GM21515 (cell line): ENCODE data around the gene PTPA.

Experiments used
- ATAC-seq: cut with Tn5 transposase; IDR thresholded peaks from one replicate; pipeline ENCODE4 v1.9.1; 2021; ENCODE audit not compliant: unreplicated experiment

The PTPA gene

DNA sequence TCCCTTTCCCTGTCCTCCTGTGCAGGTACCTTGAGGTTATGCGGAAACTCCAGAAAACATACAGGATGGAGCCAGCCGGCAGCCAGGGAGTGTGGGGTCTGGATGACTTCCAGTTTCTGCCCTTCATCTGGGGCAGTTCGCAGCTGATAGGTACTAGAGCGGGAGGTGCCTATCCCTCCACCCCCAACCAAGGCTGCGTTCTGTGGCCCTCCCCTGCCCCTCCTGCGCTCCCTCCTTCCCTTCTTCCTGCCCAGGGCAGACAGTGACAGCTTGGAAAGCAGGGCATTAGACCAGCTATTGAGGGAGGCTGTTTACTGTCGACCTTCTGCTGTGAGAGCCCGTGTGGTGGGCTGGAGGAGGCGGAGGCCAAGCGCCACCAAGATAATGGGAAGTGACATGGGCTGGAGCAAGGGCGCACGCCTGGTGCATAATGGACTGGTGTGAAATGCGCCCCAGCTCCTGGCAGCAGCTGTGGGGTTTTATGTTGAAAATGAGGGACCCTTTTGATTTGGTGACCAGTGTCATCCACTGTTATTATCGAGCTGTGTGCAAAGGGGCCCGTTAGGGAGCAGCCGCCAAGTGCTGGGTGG lies 25.3 kb downstream of the PTPA start:
- ATAC-seq: no peak

DNA sequence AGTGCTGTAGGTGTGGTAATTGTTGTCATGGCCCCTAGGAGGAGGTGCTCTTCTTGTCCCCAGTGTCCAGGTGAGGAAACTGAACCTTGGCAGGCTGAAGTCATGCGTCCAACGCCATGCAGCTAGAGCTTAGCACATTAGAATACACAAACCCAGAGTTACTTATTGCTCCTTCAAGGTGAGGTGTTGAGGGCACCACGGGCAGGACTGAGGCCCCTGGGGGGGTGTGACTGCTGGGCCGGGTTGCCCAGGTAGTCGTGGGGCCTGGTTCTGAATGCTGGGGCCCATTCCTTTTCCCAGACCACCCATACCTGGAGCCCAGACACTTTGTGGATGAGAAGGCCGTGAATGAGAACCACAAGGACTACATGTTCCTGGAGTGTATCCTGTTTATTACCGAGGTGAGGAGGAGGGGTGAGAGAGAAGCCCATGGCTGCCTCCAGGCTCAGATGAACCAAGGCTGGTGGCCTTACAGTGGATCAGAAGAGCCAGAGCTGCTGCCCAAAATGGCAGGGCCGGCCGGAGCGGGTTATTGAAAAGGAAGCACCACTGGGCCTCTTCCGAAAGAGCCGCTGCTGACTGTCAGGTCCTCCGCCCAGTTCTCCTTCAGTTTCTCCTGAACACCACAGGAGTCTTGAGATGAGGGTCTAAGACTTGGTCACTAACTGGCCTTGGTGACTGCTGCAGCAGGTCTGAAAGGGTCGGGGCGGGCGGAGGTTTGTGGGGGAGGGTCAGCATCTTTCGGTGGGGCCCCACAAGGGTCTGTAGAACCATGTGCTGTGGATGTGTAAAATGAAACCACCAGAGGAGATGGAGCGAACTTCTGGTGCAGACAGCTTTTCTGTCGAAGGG lies 26.3 kb downstream of the PTPA start:
- no peak for ATAC-seq

DNA sequence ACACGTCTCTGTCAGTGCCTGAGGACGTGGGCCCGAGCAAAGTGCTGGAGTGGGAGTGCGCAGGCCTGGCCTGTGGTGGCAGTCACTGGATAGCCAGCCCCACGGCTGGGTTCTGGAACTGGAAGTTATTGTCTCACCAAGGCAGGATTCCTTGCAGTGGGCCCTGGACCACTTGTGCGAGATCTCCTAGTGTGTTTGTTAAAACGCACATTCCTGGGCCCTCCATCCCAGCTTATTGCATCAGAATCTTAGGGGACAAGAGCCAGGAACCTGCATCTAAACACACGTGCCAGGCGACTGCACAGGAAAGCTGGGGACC lies 26.9 kb downstream of the PTPA start:
- no peak for ATAC-seq

DNA sequence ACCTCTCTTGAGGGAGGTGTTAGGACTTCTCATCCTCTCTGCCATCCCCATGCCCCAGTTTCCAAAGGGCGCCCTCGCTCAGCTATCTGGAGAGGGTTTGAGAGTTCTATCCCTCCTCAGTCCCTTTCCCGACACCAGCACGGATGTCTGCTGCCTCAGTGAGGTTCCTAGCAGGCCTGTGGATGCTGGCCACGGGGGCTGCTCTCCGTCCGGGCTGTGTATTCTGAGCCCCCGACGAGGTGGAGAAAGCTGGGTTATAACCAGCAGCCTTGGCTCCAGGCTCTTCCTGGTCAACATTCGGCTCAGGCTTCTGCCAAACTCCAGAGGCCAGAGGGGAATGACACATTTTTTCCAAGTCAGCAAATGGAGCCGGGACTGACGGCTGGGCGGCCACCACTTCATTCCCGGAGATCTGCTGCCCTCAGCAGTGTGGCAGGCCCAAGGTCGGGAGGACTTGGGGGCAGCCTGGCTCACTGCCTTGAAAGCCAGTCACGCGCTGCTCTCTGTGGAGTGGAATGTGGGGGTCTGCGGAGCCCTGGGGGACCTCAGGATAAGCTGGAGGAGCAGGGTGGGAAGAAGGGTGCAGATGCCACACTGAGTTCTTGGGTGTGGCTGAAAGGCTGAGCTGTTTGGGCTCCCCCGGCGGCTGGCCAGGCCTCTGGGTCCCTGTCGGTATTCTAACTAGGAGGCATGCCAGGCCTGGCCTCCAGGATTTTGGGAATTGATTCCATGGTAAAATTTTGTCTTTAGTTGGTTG lies 27.4 kb downstream of the PTPA start:
- no peak for ATAC-seq

DNA sequence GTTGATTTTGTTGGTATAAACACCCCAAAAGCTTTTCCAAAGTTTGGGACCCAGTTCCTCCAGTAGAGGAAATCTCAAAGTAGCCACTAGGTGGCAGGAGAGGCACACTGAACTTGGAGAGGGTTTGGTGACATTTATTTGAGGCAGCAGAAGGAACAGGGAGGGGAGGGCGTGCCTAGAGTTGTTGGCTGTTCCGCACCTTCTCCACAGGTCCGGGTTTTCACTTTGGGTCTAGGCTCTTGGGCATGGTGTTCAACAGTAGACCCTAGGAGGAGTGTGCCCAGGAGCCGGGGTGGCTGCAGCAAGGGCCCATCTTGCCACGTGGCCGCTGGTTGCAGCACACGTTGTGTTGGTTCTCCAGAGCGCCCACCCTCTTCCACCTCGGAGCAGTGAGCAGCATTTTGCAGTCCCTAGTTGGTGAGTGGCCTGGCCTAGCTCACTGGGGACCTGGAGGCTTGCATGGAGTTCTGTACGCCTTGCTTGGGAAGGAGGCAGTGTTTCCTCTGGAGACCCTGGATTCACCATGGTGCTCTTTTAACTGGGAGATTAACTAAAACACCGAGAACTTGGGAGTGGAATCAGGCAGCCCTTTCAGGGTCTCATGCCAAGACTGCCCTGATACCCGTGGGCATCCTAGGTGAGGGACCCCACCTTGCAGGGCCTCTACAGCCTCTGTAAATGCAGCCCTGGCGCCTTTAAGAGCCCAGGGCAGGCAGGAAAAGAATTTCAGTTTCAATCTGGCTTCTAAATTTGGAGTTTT lies 28.2 kb downstream of the PTPA start:
- ATAC-seq: peak; percentile 32

DNA sequence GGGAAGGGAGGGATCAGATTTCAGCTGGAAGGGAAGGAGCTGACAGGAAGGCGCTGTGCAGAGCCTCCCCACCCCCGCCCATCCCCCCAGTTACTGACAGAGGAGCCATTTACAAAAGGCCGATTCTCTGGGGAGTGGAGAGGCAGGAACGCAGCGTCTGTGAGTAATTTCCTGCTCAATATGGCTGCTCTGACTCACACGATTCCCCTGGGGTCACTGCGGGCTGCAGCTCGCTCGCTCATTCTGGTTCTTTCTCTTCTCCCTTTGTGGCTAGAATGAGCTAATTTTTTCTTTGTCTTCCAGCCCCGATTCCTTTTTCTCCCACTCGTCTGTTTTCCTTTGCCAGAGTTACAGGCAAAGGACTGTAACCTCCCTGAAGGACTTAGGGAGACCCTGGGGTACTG lies 28.8 kb downstream of the PTPA start:
- peak; percentile 58 for ATAC-seq

DNA sequence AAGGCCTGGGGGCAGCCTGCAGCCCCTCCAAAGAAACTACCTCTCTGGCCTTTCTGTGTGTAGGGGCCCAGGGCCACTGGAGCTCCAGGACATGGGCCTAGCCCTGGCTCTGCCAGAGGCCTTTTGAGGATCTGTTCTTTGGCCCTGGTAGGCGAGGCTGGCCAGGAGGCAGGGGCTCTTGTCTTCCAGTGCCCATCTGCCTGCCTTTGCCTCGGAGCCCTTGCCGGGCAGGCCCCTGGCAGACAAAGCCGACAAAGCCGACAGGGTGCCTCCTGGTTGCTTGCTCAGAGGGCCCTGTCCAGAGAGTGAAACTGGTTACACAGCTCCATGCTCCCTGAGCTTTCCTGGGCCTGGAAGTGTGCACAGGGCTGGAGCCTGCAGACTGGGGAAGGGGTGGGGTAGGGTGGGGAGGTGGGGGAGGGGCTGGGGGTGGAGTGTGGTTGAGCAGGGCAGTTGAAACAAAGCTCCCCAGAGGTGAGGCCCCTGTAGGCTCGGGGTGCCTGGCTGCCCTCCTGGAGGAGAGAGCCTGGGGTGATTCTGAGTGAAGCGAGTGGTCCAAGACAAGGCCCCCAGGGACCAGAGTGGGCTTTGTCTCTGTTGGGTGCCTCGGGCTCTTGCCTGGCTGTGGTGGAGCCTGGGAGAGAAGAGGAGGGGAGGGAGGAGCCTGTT lies 29.3 kb downstream of the PTPA start:
- peak; percentile 5 for ATAC-seq

DNA sequence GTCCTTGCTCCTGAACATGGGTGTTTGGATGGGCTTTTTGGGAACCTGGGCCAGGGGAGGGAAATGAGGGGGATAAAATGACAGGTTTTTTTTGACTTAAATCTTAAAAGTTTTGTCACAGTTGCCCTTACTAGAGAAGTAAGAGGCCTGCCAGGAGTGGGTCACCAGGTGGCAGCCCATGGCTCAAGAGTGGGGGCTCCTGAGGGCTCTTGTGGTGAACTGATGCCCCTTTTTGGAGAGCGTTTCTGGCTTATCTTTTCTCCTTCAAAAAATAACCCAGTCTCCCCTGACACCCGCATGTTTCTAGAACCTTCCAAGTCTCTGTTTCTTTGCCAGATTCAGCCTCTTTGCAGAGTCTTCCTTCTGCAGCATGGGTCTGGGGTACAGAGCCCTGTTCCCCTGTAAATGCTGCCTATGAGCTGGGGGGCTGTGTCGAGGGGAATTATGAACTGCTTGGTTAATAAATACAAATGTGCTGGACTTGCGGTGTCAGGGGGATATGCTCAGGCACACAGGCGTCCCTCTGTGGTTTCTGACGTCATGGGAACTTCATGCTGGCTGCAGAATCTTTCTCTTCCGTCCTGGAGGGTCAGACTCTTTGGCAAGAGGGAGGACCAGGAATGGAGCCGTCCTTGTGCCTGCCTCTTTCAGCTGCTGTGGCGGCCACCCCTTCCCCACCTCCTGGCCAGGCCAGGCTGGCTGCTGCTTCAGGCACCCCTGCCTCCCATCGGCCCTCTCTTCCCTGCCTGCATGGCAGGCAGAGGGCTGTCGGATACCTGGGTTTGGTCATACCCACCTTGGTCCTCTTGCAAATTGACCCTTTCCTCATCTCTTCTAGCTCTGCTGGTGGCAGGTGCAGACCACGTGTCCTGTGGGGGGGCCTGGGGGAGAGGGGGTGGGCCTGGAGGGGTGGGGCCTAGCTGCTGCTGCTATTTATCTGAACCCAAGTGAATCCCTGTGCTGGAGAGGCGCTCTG lies 30.1 kb downstream of the PTPA start:
- ATAC-seq: no peak

DNA sequence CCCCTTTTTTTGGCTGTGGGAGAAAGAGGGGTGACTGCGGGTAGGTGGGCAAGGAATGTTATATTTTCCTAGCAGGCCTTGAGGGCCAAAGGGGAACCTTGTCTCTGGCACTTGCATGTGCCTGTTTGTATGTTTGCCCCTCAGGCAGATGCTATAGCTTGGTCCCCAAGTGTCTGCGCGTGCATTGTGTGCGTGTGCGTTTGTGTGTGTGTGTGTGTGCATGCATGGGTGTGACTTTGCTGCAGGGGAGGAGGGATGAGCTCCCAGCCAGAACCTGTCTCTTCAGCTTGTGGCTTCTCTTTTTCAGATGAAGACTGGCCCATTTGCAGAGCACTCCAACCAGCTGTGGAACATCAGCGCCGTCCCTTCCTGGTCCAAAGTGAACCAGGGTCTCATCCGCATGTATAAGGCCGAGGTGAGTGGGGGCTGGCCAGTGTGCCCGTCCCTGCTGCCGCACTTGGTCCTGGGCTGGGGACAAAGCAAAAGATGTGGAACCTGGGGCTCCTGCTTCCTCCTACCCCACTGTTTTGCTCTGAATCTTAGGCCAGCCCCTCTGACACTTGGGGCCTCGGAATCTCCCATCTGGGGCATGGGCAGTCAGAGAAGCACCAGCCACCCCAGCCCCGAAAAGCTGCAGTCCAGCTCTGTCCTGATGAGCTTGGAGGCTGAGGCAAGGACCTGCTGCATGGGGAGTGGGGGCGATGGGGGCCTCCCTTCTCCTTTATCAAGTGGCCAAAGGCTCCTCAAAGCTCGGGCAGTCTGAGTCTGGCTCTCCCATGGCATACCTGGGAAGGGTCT lies 31.1 kb downstream of the PTPA start:
- no peak for ATAC-seq

DNA sequence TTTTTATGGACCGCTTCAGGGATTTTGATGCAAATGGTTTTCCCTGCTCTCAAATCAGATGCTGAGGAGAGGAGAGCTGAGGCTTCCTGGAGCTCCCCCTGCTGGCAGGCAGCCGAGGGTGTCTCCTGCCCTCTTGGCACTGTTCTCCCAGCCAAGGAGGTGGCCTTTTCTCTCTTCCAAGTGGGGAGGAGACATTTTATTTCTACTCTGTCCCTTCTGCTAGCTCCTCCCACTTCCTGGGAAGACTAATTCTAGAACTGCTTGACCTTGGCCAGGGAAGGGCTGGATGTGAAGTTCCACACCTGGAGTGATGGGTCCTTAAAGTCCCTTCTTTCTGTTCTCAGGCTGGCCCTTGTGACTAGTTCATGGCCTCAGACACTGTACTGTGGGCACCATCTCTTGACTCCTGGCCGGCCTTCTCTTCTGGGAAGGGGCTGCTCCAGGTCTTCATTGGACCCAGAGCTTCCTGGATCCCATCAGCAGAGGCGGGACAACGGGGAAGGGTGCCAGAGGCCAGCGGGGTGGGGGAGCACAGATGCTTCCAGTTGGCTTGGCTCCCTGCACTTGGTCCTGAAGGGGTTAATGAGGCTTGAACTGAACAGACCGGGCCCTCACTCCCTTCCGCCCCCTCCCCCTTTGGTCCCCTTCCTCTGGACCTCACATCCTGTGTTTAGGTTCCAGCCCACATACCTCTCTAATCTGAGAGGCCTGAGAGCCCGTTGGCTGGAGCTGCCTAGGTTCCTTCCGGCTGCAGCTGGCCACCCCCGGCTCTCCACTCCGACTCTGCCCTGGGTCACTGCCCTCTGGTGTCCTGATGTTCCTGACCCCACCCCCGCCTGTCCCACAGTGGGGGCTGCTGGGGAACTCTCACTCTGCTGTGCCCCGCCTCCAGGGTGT lies 32.1 kb downstream of the PTPA start:
- ATAC-seq: no peak

DNA sequence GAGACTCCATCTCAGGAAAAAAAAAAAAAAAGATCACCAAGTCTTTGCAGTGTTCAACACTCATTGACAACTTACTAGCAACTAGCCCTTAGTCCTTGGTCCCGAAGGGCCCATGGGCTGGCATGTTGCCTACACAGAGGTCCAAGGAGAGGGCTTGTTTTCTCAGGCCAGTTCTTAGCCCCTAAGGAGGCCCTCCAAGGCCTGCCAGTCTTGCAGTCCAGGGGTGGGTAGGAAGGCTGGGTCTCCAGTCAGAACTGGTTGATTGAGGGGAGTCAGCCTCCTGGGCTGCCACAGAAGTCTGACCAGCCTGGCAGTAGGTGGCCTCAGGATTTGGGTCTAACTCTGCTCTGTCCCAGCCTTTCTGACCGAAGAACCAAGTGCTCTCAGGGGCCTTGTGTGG lies 34.1 kb downstream of the PTPA start:
- ATAC-seq: no peak

DNA sequence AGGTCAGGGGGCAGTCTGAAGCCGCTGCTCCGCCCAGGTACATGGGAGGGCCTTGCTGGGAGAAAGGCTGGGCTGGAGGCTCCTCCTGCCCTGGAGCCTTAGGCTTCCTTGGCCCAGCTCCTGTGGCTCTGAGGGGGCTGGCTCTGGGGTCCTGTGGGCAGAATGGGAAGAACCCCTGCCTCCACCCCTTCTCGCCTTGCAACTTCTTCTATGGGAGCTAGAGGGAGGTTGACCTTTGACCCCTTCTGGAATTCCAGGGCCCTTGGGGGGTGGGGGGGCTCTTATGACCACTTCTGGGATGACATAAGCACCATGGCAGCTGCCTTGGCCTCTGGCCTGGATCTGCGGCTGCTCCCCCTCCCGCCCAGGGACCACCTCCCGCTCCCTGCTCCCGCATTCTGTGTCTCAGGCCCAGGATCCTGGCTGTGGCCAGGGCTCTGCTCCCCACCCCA lies 34.7 kb downstream of the PTPA start:
- no peak for ATAC-seq

DNA sequence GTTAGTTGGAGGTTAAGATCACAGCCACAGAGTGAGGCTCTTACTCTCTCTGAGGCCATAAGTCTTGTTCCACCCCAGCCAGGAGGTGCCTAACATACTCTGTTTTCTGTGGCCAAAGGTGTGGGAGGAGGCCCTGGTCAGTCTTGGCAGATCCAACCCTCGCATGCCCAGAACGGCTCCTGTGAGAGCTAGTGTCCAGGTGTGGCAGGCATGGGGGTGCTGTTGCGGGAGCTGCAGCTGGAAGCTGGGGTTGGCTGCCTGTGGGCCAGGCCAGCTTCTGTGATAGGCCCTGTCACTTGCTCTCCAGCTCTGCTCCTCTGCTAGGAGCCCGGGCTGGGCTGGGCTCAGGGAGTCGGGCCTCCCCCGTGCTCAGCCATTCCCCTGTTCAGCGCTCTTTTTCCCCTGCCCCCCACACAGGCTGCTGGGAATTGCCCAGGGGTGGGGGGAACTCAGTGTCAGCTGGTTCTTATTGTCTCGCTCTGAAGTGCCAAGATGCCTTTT lies 35.3 kb downstream of the PTPA start:
- no peak for ATAC-seq

DNA sequence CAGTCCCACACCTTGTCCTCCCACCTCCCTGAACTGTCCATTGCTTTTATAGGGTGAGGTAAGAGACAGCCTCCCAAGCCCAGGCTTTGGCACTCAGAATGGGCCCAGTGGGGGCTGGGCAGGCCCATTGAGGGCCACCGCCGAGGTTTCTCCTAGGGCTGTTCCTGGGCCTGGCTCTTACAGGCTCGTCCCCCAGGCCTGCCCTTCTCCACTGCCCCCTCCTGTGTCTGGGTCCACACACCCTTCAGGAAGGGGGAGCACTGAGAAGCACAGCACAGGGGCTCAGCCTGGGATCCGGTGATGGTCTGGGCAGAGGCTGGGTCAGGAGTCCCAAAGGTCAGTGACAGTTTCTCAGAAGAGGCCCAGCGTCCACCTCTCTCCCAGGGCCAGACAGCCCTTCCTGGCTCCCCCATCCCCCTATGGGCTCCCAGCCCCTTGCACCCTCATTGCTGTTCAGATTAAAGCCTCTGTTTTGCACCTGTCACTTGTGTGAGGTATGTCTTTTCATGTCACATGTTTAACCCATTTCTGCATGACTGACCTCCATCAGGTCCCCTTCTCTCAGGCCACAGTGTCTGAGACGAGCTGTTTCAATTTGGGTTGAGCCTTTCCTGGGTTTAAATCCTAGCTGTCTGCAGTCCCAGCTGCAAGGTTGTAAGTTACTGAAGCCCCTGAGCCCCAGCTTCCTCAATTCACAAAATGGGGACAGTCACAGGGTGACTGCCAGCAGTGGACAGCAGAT lies 37.4 kb downstream of the PTPA start:
- ATAC-seq: no peak

DNA sequence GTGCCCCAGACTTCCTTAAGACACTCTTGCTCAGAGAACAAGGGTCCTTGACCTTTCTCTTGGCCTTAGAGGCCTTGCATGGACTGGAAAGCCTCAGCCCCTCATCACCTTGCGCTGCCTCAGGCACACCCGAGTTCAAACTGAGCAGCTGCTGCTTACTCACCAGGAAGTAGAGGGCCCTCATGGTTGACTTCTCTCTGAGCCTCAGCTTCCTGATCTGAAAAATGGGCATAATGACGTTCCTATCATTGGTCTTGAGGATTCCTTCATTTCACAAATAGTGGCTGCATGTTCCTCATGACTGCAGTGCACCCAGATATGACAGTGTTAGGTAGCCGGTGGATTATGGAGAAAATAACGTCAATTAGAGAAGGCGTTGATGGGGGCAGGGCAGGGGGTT lies 38.2 kb downstream of the PTPA start:
- no peak for ATAC-seq

DNA sequence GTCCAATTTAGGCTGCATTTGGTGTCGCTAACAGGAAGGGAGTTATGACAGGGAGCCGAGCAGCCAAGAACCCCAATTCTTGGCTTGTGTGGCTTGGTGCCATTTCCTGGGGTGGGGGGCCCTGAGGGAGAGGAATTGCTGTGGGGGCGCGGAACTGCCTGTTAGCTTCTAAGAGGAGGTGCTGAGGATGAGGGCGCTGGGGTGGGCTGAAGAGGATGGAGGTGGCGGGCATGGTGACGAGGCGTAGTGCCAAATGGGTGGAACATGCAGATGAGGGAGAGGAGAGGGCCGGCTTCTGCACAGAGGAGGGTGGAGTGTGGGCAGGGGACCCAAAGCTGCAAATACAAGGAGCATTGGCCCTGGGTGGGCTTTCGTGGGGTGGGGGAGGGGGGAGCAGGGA lies 38.9 kb downstream of the PTPA start:
- ATAC-seq: no peak

DNA sequence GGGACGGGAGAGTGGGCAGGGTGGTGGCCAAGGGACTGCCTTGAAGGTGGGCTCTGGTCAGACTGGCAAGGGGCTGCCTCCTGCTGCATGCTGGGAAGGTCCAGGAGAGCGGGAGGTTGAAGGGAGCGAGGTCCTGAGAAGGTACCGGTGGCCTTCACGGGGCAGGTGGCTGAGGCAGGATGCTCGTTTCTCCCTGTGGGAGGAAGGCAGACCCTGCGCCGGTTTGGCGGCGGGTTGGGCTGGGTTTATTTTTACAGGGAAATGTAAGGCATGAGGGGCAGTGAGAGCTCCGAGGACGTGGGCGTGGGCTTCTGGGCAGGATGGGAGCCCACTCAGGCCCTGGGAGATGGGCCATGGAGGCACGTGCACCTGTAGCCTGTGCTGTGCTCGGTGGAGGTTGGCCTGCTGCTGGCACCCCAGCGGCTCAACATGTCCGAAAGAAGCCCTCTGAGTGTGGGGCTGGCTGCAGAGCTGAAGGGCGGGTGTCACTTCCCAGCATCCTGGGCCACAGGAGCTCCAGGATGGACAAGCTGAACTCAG lies 39.5 kb downstream of the PTPA start:
- ATAC-seq: no peak
